ENCODE data around the gene TGFBR2. TPM values are rescaled to one million over a fixed set of nuclear protein-coding genes. Genes with fewer than 3 reads are reported as not detected.

TGFBR2 gene
- total RNA-seq, 1 experiment from 2014 or later: 103 TPM

- H3K27me3 Mint-ChIP-seq (ENCODE audit: insufficient read depth, unreplicated experiment): no peaks in the 10 kb centered on the region
- peaks cover 23% of the 10 kb centered on the region for H3K4me1 Mint-ChIP-seq (ENCODE audit: insufficient read depth, unreplicated experiment)
- ChIA-PET POLR2A (interaction anchor here (0.5 to 2.7 kb wide), 17 partner anchors 9 to 1838 kb away, joined by 3 to 16 read pairs (median 3); partner anchors contain the start of gene TGFBR2), CTCF (interaction anchor here (0.6 to 4.6 kb wide), 54 partner anchors 8 to 1947 kb away, joined by 3 to 48 read pairs (median 4); partner anchors contain the start of gene TGFBR2)
- H3K36me3 Mint-ChIP-seq (ENCODE audit: insufficient read depth, unreplicated experiment): peaks cover 98% of the 10 kb centered on the region
- no peaks in the 10 kb centered on the region for H3K9me3 Mint-ChIP-seq (ENCODE audit: unreplicated experiment)
- H3K27ac Mint-ChIP-seq (ENCODE audit: low read depth, unreplicated experiment): no peak overlapping the region
- intact Hi-C loops (cut with micrococcal nuclease): loop anchor here (1.0 to 5.0 kb wide), 7 partner anchors 53 to 651 kb away; partner anchors contain the start of gene TGFBR2
- peak; percentile 71 for TF ChIP-seq CTCF (IDR thresholded peaks at IDR 0.05; ENCODE audit: unreplicated experiment)
- no peak overlapping the region for H3K4me3 Mint-ChIP-seq (ENCODE audit: unreplicated experiment)
- BruUV-seq (replicated peaks): TSS peak; percentile 18
- DNase-seq (ENCODE audit: unreplicated experiment): peak; percentile 75
Observed at GRCh38 chr3:30693470-30694120, 87.2 kb downstream of the TGFBR2 start.

GRCh38 chr3:30694148-30694547 is 87.7 kb downstream of the TGFBR2 start:
- Mint-ChIP-seq H3K4me3 (ENCODE audit: unreplicated experiment) (no peak overlapping the region), H3K9me3 (ENCODE audit: unreplicated experiment) (no peaks in the 10 kb centered on the region), H3K36me3 (ENCODE audit: insufficient read depth, unreplicated experiment) (peaks cover 98% of the 10 kb centered on the region), H3K27me3 (ENCODE audit: insufficient read depth, unreplicated experiment) (no peaks in the 10 kb centered on the region), H3K27ac (ENCODE audit: low read depth, unreplicated experiment) (no peak overlapping the region), H3K4me1 (ENCODE audit: insufficient read depth, unreplicated experiment) (peaks cover 17% of the 10 kb centered on the region)
- TF ChIP-seq CTCF (IDR thresholded peaks at IDR 0.05; ENCODE audit: unreplicated experiment): no peak
- intact Hi-C loops (cut with micrococcal nuclease): loop anchor here (5.0 kb wide), 2 partner anchors 347 to 407 kb away; no protein-coding TSS in a partner anchor
- no TSS peak for BruUV-seq (replicated peaks)
- ChIA-PET CTCF (interaction anchor here (0.5 to 4.6 kb wide), 30 partner anchors 8 to 774 kb away, joined by 3 to 48 read pairs (median 4); partner anchors contain the start of gene TGFBR2), POLR2A (interaction anchor here (0.6 to 2.7 kb wide), 11 partner anchors 8 to 1839 kb away, joined by 3 to 16 read pairs (median 3); partner anchors contain the start of gene TGFBR2)
- DNase-seq (ENCODE audit: unreplicated experiment): no peak

- Mint-ChIP-seq H3K27ac (ENCODE audit: low read depth, unreplicated experiment) (no peak overlapping the region), H3K27me3 (ENCODE audit: insufficient read depth, unreplicated experiment) (no peaks in the 10 kb centered on the region), H3K4me3 (ENCODE audit: unreplicated experiment) (no peak overlapping the region), H3K4me1 (ENCODE audit: insufficient read depth, unreplicated experiment) (peaks cover 14% of the 10 kb centered on the region), H3K36me3 (ENCODE audit: insufficient read depth, unreplicated experiment) (peaks cover 98% of the 10 kb centered on the region), H3K9me3 (ENCODE audit: unreplicated experiment) (no peaks in the 10 kb centered on the region)
- no TSS peak for BruUV-seq (replicated peaks)
- DNase-seq (ENCODE audit: unreplicated experiment): no peak
- intact Hi-C loops (cut with micrococcal nuclease): loop anchor here (5.0 kb wide), 2 partner anchors 347 to 407 kb away; no protein-coding TSS in a partner anchor
- CTCF ChIA-PET: interaction anchor here (0.5 to 4.6 kb wide), 16 partner anchors 10 to 774 kb away, joined by 3 to 48 read pairs (median 4); no protein-coding TSS in a partner anchor
- TF ChIP-seq CTCF (IDR thresholded peaks at IDR 0.05; ENCODE audit: unreplicated experiment): no peak
- POLR2A ChIA-PET: interaction anchor here (0.6 to 2.3 kb wide), 3 partner anchors 350 to 652 kb away, joined by 3 to 10 read pairs (median 4); no protein-coding TSS in a partner anchor
Observed at GRCh38 chr3:30694668-30695067, 88.3 kb downstream of the TGFBR2 start.

Measured in MCF 10A (cell line).